Caki2 (cell line): ENCODE data around the gene PTPN6. TPM values are rescaled to one million over a fixed set of nuclear protein-coding genes. Genes with fewer than 3 reads are reported as not detected.

Experiments
- DNase-seq: peaks from one replicate; pipeline ENCODE4 v3.0.0-alpha.2; 2015; ENCODE audit warnings: low read depth
- in situ Hi-C: cut with HindIII; loops from 2 replicates; pipeline ENCODE4 v1.10.0; 2016; ENCODE audit warnings: low sequenced_read_pairs, low pct_unique_long_range_greater_than_20kb, mixed read lengths
- total RNA-seq: library from RNA; depleted of rRNA; stranded (reverse); fragments of >200 nt; shearing (Covaris generic); gene quantifications from 2 replicates; pipeline ENCODE4 v1.2.3, GENCODE V29; 2014; ENCODE audit warnings: low replicate concordance

Gene PTPN6
- total RNA-seq, 1 experiment from 2014 or later: 28.3 TPM

- in situ Hi-C loops: no loop called here
- no peak for DNase-seq
These were observed 29.6 kb upstream of the PTPN6 start for GRCh38 chr12:6921539-6921938.

GRCh38 chr12:6921996-6922946 is 28.9 kb upstream of the PTPN6 start:
- DNase-seq: no peak
- in situ Hi-C loops: no loop called here

- in situ Hi-C loops: no loop called here
- DNase-seq: no peak
These were observed 28.0 kb upstream of the PTPN6 start for GRCh38 chr12:6923003-6923732.

- in situ Hi-C loops: no loop called here
- no peak for DNase-seq
These were observed 27.3 kb upstream of the PTPN6 start for GRCh38 chr12:6923851-6924250.

- in situ Hi-C loops: no loop called here
These were observed 26.0 kb upstream of the PTPN6 start for GRCh38 chr12:6925239-6925539.

GRCh38 chr12:6925540-6926279 is 25.4 kb upstream of the PTPN6 start:
- in situ Hi-C loops: no loop called here
- DNase-seq: peak; percentile 76

More at GRCh38 chr12:6925239-6925539, 26.0 kb upstream of the PTPN6 start:
- DNase-seq: no peak

- peak; percentile 78 for DNase-seq
These were observed 23.7 kb upstream of the PTPN6 start, which contains the start of gene ATN1 for GRCh38 chr12:6927379-6928021. Gene ATN1 (plus strand): TSS chr12:6927959. CDS start chr12:6934002, 6,043 bp downstream.

GRCh38 chr12:6928022-6928702 is 23.0 kb upstream of the PTPN6 start:
- DNase-seq: no peak
- in situ Hi-C loops: no loop called here

More at GRCh38 chr12:6927379-6928021, 23.7 kb upstream of the PTPN6 start, which contains the start of gene ATN1:
- in situ Hi-C loops: no loop called here

GRCh38 chr12:6928703-6929407 is 22.3 kb upstream of the PTPN6 start:
- in situ Hi-C loops: no loop called here
- no peak for DNase-seq

GRCh38 chr12:6929466-6930452 is 21.4 kb upstream of the PTPN6 start:
- DNase-seq: no peak
- in situ Hi-C loops: no loop called here

- in situ Hi-C loops: no loop called here
These were observed 18.4 kb upstream of the PTPN6 start for GRCh38 chr12:6932766-6933165.

GRCh38 chr12:6934110-6934509 is 17.0 kb upstream of the PTPN6 start:
- DNase-seq: no peak
- in situ Hi-C loops: no loop called here

More at GRCh38 chr12:6932766-6933165, 18.4 kb upstream of the PTPN6 start:
- DNase-seq: no peak

- in situ Hi-C loops: no loop called here
- DNase-seq: no peak
These were observed 15.6 kb upstream of the PTPN6 start for GRCh38 chr12:6935371-6936193.

- DNase-seq: no peak
- in situ Hi-C loops: no loop called here
These were observed 14.9 kb upstream of the PTPN6 start for GRCh38 chr12:6936194-6936635.
